ENCODE measurements around the gene CCDC38. TPM values are rescaled to one million over a fixed set of nuclear protein-coding genes. Genes with fewer than 3 reads are reported as not detected.
A peak's percentile ranks its signal among the peaks of the same experiment; 100 is the strongest.

CCDC38 gene
- total and polyA plus RNA-seq, 9 of the 15 experiments (the other 6 are each of a cell fraction or from before 2014, with no cell fraction given) = not detected

DNA sequence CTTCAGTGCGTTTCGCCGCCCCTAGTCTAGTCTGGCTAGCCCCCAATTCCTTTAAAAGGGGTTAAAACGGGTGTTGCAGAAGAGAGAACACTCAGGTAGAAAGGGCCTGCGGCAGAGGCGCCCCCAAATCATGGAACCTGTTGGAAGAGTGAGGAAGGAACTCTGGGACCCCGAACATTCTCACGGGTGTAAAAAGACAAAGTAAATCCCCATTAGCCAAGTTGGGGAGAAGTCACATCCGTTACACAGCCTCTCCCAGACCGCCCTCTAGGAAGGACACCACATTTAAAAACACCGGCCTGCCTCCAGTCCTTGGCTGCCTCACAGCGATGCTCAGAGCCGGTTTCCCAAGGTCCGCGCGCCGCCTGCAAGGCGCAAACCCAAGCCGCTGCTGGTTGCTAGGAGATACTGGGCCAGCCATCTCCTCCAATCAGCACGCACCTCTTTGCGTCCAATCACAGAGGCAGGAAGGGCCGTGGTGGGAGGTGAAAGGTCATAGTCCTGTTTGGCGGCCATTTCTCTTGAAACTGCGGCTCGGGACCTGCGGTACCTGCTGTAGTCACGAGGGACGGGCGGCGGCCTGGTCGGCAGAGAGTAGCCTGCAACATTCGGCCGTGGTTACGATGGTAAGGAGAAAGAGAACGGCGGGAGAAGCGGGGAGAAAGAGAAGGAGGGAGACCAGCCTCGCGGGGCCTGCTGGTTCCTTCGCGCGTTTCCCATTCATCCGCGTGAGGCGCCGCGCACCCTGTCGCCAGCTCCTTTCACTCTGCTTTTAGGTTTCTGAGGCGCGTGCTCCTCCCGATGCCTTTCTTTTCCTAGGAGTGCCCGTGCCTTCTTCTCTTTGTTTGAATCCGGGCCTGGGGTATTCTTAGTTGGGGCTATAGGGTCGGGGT lies 83.7 kb downstream of the CCDC38 start, which contains the start of gene SNRPF (continued):
- TF ChIP-seq PATZ1 (CRISPR knock-in tag; IDR thresholded peaks at IDR 0.05; ENCODE audit: borderline replicate concordance) (no peak), FOXK2 (conservative IDR thresholded peaks at IDR 0.05 in 1 of 2, IDR thresholded peaks at IDR 0.05 in 1 of 2; ENCODE audit: low read depth in 2 of 2) (peak; percentile 65 to 70; a peak in 2 of 4 replicates), MYNN (IDR thresholded peaks at IDR 0.05) (peak; percentile 52; the same call in 1 of the 2 replicates), MYNN (CRISPR knock-in tag; IDR thresholded peaks at IDR 0.05) (no peak), ZNF398 (CRISPR knock-in tag; IDR thresholded peaks at IDR 0.05) (no peak), ZSCAN29 (IDR thresholded peaks at IDR 0.05) (no peak), ZFX (CRISPR knock-in tag; IDR thresholded peaks at IDR 0.05) (peak; percentile 98), ASH1L (IDR thresholded peaks at IDR 0.05; ENCODE audit: borderline replicate concordance, low read depth, partially characterized antibody) (peak; percentile 88)
- TF ChIP-seq, protein P1, sequence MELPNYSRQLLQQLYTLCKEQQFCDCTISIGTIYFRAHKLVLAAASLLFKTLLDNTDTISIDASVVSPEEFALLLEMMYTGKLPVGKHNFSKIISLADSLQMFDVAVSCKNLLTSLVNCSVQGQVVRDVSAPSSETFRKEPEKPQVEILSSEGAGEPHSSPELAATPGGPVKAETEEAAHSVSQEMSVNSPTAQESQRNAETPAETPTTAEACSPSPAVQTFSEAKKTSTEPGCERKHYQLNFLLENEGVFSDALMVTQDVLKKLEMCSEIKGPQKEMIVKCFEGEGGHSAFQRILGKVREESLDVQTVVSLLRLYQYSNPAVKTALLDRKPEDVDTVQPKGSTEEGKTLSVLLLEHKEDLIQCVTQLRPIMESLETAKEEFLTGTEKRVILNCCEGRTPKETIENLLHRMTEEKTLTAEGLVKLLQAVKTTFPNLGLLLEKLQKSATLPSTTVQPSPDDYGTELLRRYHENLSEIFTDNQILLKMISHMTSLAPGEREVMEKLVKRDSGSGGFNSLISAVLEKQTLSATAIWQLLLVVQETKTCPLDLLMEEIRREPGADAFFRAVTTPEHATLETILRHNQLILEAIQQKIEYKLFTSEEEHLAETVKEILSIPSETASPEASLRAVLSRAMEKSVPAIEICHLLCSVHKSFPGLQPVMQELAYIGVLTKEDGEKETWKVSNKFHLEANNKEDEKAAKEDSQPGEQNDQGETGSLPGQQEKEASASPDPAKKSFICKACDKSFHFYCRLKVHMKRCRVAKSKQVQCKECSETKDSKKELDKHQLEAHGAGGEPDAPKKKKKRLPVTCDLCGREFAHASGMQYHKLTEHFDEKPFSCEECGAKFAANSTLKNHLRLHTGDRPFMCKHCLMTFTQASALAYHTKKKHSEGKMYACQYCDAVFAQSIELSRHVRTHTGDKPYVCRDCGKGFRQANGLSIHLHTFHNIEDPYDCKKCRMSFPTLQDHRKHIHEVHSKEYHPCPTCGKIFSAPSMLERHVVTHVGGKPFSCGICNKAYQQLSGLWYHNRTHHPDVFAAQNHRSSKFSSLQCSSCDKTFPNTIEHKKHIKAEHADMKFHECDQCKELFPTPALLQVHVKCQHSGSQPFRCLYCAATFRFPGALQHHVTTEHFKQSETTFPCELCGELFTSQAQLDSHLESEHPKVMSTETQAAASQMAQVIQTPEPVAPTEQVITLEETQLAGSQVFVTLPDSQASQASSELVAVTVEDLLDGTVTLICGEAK (IDR thresholded peaks at IDR 0.05) = peak; percentile 76
- TF ChIP-seq, protein P1 (CRISPR knock-in tag; IDR thresholded peaks at IDR 0.05) = no peak
- TF ChIP-seq, protein P2, sequence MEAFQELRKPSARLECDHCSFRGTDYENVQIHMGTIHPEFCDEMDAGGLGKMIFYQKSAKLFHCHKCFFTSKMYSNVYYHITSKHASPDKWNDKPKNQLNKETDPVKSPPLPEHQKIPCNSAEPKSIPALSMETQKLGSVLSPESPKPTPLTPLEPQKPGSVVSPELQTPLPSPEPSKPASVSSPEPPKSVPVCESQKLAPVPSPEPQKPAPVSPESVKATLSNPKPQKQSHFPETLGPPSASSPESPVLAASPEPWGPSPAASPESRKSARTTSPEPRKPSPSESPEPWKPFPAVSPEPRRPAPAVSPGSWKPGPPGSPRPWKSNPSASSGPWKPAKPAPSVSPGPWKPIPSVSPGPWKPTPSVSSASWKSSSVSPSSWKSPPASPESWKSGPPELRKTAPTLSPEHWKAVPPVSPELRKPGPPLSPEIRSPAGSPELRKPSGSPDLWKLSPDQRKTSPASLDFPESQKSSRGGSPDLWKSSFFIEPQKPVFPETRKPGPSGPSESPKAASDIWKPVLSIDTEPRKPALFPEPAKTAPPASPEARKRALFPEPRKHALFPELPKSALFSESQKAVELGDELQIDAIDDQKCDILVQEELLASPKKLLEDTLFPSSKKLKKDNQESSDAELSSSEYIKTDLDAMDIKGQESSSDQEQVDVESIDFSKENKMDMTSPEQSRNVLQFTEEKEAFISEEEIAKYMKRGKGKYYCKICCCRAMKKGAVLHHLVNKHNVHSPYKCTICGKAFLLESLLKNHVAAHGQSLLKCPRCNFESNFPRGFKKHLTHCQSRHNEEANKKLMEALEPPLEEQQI (IDR thresholded peaks at IDR 0.05) = peak; percentile 67; the same call in 1 of the 2 replicates
